ENCODE measurements around the gene ANKRD44.

- TF ChIP-seq, protein P1, sequence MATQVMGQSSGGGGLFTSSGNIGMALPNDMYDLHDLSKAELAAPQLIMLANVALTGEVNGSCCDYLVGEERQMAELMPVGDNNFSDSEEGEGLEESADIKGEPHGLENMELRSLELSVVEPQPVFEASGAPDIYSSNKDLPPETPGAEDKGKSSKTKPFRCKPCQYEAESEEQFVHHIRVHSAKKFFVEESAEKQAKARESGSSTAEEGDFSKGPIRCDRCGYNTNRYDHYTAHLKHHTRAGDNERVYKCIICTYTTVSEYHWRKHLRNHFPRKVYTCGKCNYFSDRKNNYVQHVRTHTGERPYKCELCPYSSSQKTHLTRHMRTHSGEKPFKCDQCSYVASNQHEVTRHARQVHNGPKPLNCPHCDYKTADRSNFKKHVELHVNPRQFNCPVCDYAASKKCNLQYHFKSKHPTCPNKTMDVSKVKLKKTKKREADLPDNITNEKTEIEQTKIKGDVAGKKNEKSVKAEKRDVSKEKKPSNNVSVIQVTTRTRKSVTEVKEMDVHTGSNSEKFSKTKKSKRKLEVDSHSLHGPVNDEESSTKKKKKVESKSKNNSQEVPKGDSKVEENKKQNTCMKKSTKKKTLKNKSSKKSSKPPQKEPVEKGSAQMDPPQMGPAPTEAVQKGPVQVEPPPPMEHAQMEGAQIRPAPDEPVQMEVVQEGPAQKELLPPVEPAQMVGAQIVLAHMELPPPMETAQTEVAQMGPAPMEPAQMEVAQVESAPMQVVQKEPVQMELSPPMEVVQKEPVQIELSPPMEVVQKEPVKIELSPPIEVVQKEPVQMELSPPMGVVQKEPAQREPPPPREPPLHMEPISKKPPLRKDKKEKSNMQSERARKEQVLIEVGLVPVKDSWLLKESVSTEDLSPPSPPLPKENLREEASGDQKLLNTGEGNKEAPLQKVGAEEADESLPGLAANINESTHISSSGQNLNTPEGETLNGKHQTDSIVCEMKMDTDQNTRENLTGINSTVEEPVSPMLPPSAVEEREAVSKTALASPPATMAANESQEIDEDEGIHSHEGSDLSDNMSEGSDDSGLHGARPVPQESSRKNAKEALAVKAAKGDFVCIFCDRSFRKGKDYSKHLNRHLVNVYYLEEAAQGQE (IDR thresholded peaks at IDR 0.05; ENCODE audit: insufficient read depth in 1 of 2, low read depth in 2 of 2, low read length in 2 of 2): no peak
- TF ChIP-seq POLR2AphosphoS5 (IDR thresholded peaks at IDR 0.05; ENCODE audit: low read depth, low read length): no peak
- TF ChIP-seq TAF1 (IDR thresholded peaks at IDR 0.05; ENCODE audit: borderline replicate concordance, insufficient read depth, low read length): no peak
- TF ChIP-seq SIN3A (IDR thresholded peaks at IDR 0.05; ENCODE audit: borderline replicate concordance, insufficient read depth, low read length): no peak
These were observed 162.6 kb downstream of the ANKRD44 start for GRCh38 chr2:197147942-197148341.

Data from PFSK-1 (cell line).